ENCODE measurements around the gene FZD10.

The FZD10 gene

GRCh38 chr12:130179191-130179590 is 16.9 kb downstream of the FZD10 start:
- TF ChIP-seq, protein P1, sequence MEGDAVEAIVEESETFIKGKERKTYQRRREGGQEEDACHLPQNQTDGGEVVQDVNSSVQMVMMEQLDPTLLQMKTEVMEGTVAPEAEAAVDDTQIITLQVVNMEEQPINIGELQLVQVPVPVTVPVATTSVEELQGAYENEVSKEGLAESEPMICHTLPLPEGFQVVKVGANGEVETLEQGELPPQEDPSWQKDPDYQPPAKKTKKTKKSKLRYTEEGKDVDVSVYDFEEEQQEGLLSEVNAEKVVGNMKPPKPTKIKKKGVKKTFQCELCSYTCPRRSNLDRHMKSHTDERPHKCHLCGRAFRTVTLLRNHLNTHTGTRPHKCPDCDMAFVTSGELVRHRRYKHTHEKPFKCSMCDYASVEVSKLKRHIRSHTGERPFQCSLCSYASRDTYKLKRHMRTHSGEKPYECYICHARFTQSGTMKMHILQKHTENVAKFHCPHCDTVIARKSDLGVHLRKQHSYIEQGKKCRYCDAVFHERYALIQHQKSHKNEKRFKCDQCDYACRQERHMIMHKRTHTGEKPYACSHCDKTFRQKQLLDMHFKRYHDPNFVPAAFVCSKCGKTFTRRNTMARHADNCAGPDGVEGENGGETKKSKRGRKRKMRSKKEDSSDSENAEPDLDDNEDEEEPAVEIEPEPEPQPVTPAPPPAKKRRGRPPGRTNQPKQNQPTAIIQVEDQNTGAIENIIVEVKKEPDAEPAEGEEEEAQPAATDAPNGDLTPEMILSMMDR (IDR thresholded peaks at IDR 0.05) = no peak

- TF ChIP-seq, protein P1 (IDR thresholded peaks at IDR 0.05) = no peak
These were observed 17.4 kb downstream of the FZD10 start for GRCh38 chr12:130179621-130180020.

GRCh38 chr12:130181211-130181610 is 18.9 kb downstream of the FZD10 start:
- TF ChIP-seq, protein P1 (IDR thresholded peaks at IDR 0.05) = no peak

- TF ChIP-seq, protein P1 (IDR thresholded peaks at IDR 0.05) = no peak
These were observed 21.5 kb downstream of the FZD10 start for GRCh38 chr12:130183585-130184370.

DNA sequence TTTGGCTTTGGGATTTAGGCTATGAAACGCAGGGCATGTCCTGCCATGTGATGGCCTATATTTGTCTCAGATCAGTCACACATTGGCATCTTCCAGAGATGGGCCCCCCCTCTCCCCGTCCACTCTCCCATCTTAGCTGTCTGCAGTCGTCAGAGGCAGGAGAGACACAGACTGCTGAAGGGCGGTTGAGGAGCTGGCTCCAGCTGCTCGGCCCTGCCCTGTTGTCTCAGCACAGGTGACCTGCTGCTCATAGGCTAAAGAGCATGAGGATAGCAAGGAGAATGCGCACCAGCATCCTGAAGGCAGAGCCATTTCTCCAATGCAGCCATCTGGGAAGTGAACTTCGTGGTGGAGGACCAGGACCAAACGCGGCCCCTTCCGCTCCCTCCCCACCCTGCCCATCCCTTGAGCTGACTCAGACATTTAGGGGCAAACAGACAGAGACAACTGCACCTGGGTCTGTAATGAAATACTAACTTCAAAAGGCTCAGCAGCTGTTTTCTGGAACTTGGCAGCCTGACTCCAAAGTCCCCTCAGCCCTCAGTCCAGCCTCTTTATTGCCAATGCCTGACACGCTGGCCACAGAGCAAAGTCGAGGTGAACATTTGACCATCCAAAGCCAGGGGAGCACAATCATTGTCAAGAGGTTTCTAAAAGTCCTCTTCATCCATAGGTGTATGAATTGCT is 22.3 kb downstream of the FZD10 start:
- TF ChIP-seq, protein P1 (IDR thresholded peaks at IDR 0.05) = no peak

DNA sequence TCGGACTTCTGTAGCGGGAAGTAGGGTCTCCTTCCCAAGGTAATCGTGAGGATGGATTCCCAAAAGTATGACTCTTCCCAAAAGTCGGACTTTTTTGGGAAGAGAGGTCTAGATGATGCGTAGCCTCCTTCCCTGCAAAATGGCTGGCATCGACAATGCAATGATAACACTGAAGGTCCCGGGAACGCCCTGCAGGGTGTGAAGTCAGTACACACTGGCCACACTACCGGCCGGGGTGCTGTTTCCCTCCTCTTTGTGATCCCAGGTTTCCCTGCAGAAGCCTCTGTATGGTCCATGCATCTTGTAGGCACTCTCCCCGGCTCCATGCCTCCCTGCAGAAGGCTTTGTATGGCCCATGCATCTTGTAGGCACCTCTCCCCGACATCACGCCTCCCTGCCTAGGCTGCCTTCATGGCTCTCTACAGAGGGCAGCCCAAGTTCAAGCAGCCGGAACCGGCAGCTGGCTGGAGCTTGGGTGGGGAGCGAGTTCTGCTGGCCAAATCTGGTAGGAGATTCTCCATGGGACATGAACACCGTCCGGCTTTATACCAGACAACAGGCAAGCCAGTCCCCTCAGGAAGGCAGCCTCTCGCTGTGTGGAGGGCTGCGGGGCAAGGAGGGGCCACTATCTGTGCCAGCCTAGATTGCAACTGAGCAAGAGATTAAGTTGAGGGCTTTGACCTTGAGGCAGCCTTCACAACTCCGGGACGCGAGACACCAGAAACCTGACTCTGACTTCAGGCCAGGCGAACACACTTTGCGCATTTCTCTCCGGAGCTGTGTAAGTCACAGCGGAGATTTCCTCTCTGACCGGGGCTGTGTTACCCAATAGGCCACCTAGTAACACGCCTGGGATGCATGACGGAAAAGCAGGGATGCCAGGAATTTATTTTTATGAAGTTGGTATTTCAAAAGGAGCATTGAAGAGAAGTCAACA is 23.5 kb downstream of the FZD10 start:
- TF ChIP-seq, protein P1 (IDR thresholded peaks at IDR 0.05) = no peak

DNA sequence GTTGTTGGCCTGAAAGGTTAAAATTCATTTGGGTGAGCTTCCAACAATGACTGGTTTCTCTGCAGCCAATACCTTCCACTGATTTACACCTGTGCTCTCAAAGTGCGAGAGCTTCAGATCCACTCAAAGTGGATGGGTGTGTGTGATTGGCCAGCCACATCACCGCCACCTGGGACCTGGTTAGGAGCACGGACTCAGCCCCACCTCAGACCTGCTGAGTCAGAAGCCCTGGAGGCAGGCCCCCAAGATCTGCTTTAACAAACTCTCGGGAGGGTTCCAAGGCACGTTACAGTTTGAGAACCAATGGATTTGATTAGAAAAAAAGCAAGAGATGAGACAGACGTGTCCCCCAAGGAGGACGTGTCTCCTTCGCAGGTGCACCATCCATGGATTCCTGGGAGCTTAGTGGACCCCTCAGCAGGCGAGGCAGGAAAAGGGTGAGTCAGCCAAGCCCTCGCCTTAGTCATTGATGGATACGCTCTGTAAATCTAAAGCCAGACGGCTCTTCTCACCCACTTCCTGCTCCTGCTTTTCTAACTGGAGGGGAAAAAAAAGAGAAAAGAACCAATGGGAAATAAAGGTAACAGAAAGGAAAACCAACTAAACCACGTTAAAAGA is 24.5 kb downstream of the FZD10 start:
- TF ChIP-seq, protein P1 (IDR thresholded peaks at IDR 0.05) = no peak
